NCI-H1694 treated with DMSO at 0.1 percent for 48 hours (cell line): Measurements from ENCODE around the gene ATAD3C.
"Not testable (repeated sequence)": the region's sequence is repeated elsewhere in the genome, so short reads cannot be mapped to it uniquely, and the experiment has no call there.

Source experiments
- DNase-seq: peaks from one replicate; lab custom pipeline; 2025; lab: John Stamatoyannopoulos, UW

The ATAD3C gene

DNA sequence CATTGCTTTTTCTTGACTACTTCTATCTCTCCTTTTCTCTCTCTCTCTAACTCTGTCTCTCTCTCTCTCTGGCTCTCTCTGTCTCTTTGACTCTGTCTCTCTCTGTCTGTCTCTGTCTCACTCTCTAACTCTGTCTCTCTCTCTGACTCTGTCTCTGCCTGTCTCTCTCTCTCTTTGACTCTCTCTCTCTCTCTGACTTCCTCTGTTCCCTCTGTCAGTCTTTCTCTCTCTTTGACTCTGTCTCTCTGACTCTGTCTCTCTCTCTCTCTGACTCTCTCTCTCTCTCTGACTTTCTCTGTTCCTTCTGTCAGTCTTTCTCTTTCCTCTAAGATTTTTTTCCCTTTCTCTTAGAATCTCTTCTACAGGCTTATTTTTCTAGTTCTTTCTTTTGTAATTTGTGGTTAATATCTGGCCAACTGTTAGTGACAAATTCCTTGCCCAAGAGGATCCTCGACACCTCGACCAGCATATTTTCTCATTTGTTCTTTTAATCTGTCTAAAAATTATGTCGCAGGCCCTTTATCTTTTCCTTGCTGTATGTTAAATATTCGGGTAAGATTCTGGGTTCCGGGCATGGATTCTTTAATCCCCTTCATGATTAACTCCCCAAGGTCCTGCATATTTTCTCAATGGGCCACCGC, at the start of gene ATAD3C:
ATAD3C (plus strand) TSS at position 591 of the 641 bp plus-strand sequence. CDS start 995 bp downstream, outside the sequence.
- no peak for DNase-seq

GRCh38 chr1:1399872-1400575, 49.5 kb upstream of the ATAD3C start:
- no peak for DNase-seq

GRCh38 chr1:1400576-1401456, 48.7 kb upstream of the ATAD3C start:
- DNase-seq = no peak

- DNase-seq = no peak
Observed at GRCh38 chr1:1401457-1402010, 48.0 kb upstream of the ATAD3C start.

DNA sequence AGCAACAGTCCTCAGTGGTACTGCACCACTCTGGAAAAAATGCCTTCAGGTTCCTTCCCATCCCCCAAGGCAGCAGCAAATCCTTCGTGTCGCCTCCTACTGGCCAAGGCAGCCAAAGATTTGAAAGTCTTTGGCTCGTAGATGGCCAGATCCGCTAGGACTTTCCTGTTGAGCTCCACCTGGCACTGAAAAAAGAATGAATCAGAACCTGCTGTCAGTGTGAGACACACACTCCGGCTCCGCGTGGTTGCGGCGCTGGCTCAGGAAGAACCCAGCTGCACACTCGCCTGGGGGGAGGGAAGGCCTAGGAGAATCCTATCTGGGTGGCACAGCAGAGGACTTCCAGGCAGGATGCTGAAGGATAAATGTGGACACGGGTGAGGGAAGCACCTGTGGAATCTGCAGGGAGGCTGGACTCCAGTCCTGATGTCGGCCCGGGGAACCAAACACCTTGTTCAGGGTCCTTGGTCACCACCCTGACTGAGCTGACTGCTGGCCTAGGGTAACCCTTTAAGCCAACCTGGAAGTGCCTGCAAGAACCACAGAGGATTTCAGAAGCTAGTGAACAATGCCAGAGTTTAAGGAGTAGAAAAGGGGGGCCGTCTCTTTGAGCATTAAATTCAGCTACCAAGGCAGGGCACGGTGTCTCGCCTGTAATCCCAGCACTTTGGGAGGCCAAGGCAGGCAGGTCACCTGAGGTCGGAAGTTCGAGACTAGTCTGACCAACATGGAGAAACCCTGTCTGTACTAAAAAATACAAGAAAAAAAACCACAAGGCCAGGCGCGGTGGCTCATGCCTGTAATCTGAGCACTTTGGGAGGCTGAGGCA, 47.2 kb upstream of the ATAD3C start:
- DNase-seq = peak; percentile 8

- not testable (repeated sequence) for DNase-seq
Observed at GRCh38 chr1:1402901-1403392, 46.5 kb upstream of the ATAD3C start.

DNA sequence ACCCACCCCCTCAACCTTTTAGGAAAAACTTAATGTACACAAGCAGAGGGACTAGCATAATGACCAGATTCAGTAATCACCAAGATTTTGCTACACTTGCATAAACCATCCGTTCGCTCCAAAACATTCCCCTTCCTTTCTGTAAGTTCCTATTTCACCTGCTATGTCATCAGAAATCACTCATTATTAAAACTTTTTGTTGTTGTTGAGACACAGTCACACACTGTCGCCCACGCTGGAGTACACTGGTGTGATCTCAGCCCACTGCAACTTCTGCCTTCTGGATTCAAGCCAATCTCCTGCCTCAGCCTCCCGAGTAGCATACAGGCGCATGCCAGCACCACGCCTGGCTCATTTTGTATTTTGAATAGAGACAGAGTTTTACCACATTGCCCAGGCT, 45.8 kb upstream of the ATAD3C start:
- no peak for DNase-seq

GRCh38 chr1:1406101-1406820, 43.2 kb upstream of the ATAD3C start:
- DNase-seq = no peak

DNA sequence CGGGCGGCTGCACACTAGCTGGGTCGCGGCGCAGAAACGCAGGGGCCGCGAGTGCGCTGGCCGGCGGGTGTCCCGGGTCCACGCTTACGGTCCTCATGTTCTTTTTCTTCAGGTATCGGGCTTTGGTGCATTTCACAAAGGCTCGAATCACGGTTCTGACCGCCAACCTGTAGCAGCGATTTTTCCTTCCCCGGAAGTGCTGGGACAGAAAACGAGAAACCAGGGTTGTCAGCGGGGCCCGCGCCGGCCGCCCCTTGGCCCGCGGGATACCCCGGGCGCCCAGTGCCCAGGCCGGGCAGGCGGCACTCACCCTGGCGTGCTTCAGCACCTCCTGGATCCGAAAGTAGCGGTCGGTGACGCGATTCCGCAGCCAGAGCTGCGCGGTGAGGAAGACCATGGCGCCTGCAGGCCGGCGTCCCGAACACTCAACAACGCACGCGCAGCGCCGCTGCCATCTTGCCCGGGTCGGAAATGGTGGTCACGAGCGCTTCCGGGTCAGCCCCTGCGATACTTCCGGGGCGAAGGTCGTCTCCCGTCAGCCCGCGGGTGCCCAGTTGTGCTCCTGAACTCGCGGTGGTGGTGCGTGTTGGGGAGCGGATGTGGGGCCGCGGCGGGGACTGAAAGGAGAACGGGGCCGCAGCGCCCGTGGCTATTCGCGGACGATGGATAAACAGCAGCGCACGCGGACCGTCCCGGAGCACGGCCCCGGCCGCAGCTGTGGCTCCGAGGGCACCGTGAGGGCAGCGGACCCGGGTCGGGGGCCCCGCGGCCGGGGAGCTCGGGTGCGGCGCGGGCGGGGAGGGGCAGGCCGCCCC, 42.5 kb upstream of the ATAD3C start, which contains the start of gene MRPL20:
MRPL20 (minus strand) TSS at position 473 of the 815 bp plus-strand sequence; CDS start at position 397, 76 bp downstream.
- DNase-seq = peak; percentile 73

DNA sequence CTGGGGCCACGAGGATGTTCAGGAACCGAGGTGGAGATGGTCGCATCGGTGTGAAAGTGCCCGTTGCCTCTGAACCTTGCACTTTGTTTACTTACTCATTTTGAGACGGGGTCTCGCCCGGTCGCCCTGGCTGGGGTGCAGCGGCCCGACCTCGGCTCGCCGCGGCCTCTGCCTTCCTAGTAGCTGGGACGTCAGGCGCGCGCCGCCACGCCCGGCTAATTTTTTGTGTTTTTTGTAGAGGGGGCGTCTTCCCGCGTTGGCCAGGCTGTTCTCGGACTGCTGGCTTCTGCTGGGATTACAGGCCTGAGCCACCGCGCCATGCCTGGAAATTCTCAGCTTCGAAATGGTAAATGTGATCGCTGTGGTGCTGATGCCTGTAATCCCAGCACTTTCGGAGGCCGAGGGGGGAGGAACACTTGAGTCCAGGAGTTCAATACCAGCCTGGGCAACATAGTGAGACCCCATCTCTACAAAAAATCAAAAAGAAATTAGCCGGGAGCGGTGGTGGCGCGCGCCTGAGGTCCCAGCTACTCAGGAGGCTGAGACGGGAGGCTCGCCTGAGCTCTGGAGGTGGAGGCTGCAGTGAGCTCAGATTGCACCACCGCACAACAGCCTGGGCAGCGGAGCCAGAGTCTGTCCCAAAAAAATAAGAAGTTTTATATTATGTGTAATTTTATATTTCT, 41.7 kb upstream of the ATAD3C start:
- no peak for DNase-seq

DNA sequence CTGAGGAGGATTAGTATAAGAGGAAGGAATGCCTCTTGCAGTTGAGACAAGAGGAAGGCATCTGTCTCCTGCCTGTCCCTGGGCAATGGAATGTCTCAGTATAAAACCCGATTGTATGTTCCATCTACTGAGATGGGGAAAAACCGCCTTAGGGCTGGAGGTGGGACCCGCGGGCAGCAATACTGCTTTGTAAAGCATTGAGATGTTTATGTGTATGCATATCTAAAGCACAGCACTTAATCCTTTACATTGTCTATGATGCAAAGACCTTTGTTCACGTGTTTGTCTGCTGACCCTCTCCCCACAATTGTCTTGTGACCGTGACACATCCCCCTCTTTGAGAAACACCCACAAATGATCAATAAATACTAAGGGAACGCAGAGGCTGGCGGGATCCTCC, 39.3 kb upstream of the ATAD3C start:
- DNase-seq = not testable (repeated sequence)

DNA sequence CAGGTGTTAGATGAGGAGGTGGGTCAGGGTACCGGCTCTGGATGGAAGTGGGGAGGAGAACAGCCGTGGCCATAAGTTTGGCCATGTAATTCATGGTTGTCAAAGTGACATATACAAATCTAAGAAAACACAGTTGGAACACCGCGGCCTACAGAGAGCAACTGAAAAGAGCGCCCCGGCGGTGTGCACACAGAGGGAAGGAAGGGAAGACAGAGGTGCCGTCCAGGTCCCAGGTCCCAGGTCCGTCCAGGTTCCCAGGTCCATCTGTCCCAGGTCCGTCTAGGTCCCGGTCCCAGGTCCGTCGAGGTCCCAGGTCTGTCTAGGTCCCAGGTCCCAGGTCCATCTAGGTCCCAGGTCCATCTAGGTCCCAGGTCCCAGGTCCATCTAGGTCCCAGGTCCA, 37.9 kb upstream of the ATAD3C start:
- no peak for DNase-seq

- not testable (repeated sequence) for DNase-seq
Observed at GRCh38 chr1:1412311-1412902, 37.1 kb upstream of the ATAD3C start.

DNA sequence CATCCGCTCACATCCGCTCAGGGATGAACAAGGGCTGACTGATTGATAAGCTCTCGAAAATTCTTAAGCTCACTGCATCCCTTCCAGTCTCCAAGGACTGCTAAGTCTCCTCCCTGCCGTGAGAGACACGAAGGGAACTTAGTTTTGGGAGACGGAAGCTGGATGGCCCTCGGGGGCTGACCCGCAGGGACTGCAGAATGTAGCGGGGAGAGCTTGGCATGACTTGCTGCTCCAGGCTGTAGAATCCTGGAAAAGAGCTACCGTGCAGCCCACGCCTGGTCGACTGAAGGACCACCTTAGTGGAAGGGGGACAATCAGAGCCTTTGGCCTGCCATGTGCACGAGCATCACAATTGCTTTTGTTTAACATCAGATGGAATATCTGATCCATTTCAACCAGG, 33.7 kb upstream of the ATAD3C start:
- no peak for DNase-seq

GRCh38 chr1:1417396-1417795, 32.1 kb upstream of the ATAD3C start:
- not testable (repeated sequence) for DNase-seq

GRCh38 chr1:1417825-1418463, 31.5 kb upstream of the ATAD3C start:
- not testable (repeated sequence) for DNase-seq

DNA sequence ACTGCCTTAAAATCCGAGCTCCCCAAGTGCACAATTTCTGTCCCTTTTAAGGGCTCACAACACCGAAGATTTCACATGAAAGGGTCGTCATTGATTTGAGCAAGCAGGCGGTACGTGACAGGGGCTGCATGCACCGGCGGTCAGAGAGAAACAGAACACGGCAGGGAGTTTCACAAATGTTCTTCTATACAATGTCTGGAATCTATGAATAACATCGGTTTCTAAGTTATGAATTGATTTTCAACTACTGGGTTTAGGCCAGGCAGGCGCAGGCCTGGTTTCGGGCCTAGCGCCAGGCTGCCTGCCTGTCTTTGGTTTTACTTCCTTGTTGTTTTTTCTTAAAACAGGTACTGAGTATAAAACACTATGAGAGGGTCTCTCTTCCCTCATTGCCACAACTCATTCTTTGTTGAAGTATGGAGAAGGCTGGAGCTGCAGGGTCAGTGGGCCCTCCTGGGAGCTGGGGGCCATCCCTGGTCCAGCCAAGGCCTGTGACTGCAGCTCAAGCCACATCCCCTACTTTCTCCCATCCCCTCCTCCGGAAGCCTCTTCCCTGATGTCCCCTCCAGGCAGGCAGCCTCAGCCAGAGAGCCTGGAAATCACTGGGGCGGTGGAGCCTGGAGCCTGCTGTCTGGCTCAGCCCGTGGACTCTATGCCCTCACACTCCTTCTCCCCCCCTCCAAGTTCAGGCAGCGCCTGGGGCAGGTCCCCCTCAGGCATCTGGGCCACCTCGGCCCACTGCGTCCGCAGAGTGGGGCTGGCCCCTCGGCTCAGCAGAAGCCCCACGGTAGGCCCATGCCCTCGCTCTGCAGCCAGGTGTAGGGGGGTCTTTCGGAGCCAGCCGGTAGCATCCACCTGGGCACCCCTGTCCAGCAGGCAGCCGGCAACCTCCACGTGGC, 30.8 kb upstream of the ATAD3C start:
- DNase-seq = no peak
